ENCODE measurements around the gene UBD. TPM values are rescaled to one million over a fixed set of nuclear protein-coding genes. Genes with fewer than 3 reads are reported as not detected.
A peak's percentile ranks its signal among the peaks of the same experiment; 100 is the strongest.

Gene UBD
- total RNA-seq, 2 donors from 2014 or later = not detected

DNA sequence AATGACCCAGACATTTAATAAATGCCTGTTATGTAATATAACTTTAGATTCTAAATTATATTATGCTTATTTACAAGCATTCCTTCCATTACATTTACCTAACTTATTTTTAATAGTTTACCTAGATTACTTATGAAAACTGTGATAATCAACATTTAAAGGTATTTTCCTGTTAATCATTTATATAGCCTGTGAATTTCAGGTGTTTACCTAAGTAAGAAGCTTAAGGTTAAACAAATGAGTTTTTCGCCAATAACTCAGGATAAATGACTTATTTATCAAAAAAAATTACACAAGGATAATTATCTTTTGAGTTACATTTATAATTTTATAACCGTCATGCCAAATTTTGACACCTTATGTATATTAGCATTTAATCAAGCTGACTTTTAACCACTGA is 35.5 kb downstream of the UBD start:
- no peak for DNase-seq
- no peaks in the 10 kb centered on the region for H3K36me3 Mint-ChIP-seq (ENCODE audit: low read depth)
- no peak overlapping the region for H3K4me3 Mint-ChIP-seq
- peaks cover 19% of the 10 kb centered on the region for H3K9me3 Mint-ChIP-seq
- Histone ChIP-seq H3K27me3 (ENCODE audit: control insufficient read depth, insufficient read depth, low read length, poor library complexity, severe bottlenecking) (no peaks in the 10 kb centered on the region), H3K36me3 (ENCODE audit: control insufficient read depth, insufficient read depth, low read length) (no peaks in the 10 kb centered on the region), H3K4me3 (ENCODE audit: low read length) (no peak overlapping the region), H3K27ac (ENCODE audit: low read depth, low read length) (no peak overlapping the region), H3K9ac (ENCODE audit: extremely low read depth, low read length, poor library complexity, severe bottlenecking) (no peak overlapping the region), H3K4me1 (ENCODE audit: control insufficient read depth, insufficient read depth, low read length) (no peaks in the 10 kb centered on the region), H3K9me3 (ENCODE audit: control insufficient read depth, low read length) (peaks cover 24% of the 10 kb centered on the region)
- TF ChIP-seq, protein P1, sequence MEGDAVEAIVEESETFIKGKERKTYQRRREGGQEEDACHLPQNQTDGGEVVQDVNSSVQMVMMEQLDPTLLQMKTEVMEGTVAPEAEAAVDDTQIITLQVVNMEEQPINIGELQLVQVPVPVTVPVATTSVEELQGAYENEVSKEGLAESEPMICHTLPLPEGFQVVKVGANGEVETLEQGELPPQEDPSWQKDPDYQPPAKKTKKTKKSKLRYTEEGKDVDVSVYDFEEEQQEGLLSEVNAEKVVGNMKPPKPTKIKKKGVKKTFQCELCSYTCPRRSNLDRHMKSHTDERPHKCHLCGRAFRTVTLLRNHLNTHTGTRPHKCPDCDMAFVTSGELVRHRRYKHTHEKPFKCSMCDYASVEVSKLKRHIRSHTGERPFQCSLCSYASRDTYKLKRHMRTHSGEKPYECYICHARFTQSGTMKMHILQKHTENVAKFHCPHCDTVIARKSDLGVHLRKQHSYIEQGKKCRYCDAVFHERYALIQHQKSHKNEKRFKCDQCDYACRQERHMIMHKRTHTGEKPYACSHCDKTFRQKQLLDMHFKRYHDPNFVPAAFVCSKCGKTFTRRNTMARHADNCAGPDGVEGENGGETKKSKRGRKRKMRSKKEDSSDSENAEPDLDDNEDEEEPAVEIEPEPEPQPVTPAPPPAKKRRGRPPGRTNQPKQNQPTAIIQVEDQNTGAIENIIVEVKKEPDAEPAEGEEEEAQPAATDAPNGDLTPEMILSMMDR (conservative IDR thresholded peaks at IDR 0.05) = no peak
- H3K4me1 Mint-ChIP-seq = no peaks in the 10 kb centered on the region
- H3K27ac Mint-ChIP-seq = no peak overlapping the region
- H3K27me3 Mint-ChIP-seq (ENCODE audit: insufficient read depth) = peaks cover 1% of the 10 kb centered on the region
- WGBS, 2 experiments (ENCODE audit: insufficient coverage in 1 of 2, insufficient read length in 1 of 2) = 93% methylated on average over 2 of the region's 2 CpGs; no CpG with 5 or more reads in 1 of the 2 experiments

- H3K27me3 Mint-ChIP-seq (ENCODE audit: insufficient read depth) = peaks cover 1% of the 10 kb centered on the region
- DNase-seq = no peak
- no peak overlapping the region for H3K4me3 ChIP-seq (ENCODE audit: low read length)
- H3K4me3 Mint-ChIP-seq = no peak overlapping the region
- no peaks in the 10 kb centered on the region for H3K36me3 ChIP-seq (ENCODE audit: control insufficient read depth, insufficient read depth, low read length)
- no peak overlapping the region for H3K27ac ChIP-seq (ENCODE audit: low read depth, low read length)
- no peaks in the 10 kb centered on the region for H3K4me1 Mint-ChIP-seq
- H3K4me1 ChIP-seq (ENCODE audit: control insufficient read depth, insufficient read depth, low read length) = no peaks in the 10 kb centered on the region
- no peak overlapping the region for H3K27ac Mint-ChIP-seq
- 80% methylated on average over 2 of the region's 2 CpGs; no CpG with 5 or more reads in 1 of the 2 experiments for WGBS, 2 experiments (ENCODE audit: insufficient coverage in 1 of 2, insufficient read length in 1 of 2)
- H3K27me3 ChIP-seq (ENCODE audit: control insufficient read depth, insufficient read depth, low read length, poor library complexity, severe bottlenecking) = no peaks in the 10 kb centered on the region
- no peak overlapping the region for H3K9ac ChIP-seq (ENCODE audit: extremely low read depth, low read length, poor library complexity, severe bottlenecking)
- H3K36me3 Mint-ChIP-seq (ENCODE audit: low read depth) = no peaks in the 10 kb centered on the region
- TF ChIP-seq, protein P1 (conservative IDR thresholded peaks at IDR 0.05) = no peak
- peaks cover 24% of the 10 kb centered on the region for H3K9me3 ChIP-seq (ENCODE audit: control insufficient read depth, low read length)
- peaks cover 19% of the 10 kb centered on the region for H3K9me3 Mint-ChIP-seq
Observed at GRCh38 chr6:29522227-29522626, 37.3 kb downstream of the UBD start.

DNA sequence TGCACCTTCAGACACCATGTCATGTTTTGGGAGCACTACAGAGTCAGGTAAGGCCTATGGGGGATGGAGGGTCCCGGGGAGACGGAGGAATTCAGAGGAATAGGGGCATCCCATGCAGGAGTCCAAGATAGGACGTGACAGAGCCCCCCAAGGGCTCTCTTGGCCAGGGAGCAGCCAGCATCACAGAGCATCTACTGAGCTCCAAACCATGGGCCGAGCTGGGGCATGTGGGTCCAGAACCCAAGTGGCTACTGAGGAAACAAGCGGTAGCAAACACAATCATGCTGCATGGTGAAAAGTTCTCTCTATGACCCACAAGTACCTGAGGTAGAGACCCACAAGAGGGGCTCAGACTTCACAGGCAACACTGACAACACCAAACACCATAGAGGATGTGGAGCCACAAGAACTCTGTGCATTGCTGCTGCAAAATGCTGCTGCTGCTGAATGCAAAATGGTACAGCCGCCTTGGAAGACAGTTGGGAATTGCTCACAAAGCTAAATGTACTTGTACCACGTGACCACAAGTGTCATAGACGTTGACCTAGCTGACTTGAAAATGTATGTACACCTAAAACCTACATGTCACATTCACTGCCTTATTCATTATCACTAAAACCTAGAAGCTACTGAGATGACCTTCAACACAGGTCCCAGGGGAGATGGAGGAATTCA is 38.4 kb downstream of the UBD start:
- Histone ChIP-seq H3K27ac (ENCODE audit: low read depth, low read length) (no peak overlapping the region), H3K4me3 (ENCODE audit: low read length) (no peak overlapping the region), H3K9ac (ENCODE audit: extremely low read depth, low read length, poor library complexity, severe bottlenecking) (no peak overlapping the region), H3K4me1 (ENCODE audit: control insufficient read depth, insufficient read depth, low read length) (no peaks in the 10 kb centered on the region), H3K9me3 (ENCODE audit: control insufficient read depth, low read length) (peaks cover 24% of the 10 kb centered on the region), H3K27me3 (ENCODE audit: control insufficient read depth, insufficient read depth, low read length, poor library complexity, severe bottlenecking) (no peaks in the 10 kb centered on the region), H3K36me3 (ENCODE audit: control insufficient read depth, insufficient read depth, low read length) (no peaks in the 10 kb centered on the region)
- no peak overlapping the region for H3K4me3 Mint-ChIP-seq
- peak; percentile 14 for DNase-seq
- H3K27ac Mint-ChIP-seq = no peak overlapping the region
- no peaks in the 10 kb centered on the region for H3K36me3 Mint-ChIP-seq (ENCODE audit: low read depth)
- no peaks in the 10 kb centered on the region for H3K4me1 Mint-ChIP-seq
- H3K9me3 Mint-ChIP-seq = peaks cover 19% of the 10 kb centered on the region
- TF ChIP-seq, protein P1 (conservative IDR thresholded peaks at IDR 0.05) = no peak
- H3K27me3 Mint-ChIP-seq (ENCODE audit: insufficient read depth) = no peaks in the 10 kb centered on the region
- 58 to 60% methylated on average over 4 to 8 of the region's 8 CpGs for WGBS, 2 experiments (ENCODE audit: insufficient coverage in 1 of 2, insufficient read length in 1 of 2)
